K562 (cell line): ENCODE data around the gene TMEM176B. TPM values are rescaled to one million over a fixed set of nuclear protein-coding genes. Genes with fewer than 3 reads are reported as not detected.

Source experiments
- ATAC-seq: fragments of 200-7000 bp; cut with Tn5 transposase; 3 replicates; pipeline ENCODE4 v1.9.1; 2020; ENCODE audit warnings: moderate library complexity
- BruUV-seq: library from RNA; stranded (reverse); fragments of 400-500 nt; replicated peaks from 2 replicates; lab custom pipeline; 2021; lab: Mats Ljungman, UMichigan
- CTCF ChIA-PET: fragments of 300-600 bp; formaldehyde crosslinking; extraction: SDS; loops from one replicate; lab custom pipeline; 2021; ENCODE audit warnings: low intra/inter-chr PET ratio; lab: Yijun Ruan, JAX
- POLR2A ChIA-PET: fragments of 300-600, 350-650 bp; sonication (Branson Sonifier 250); formaldehyde crosslinking; extraction: SDS; loops from one replicate; lab custom pipeline; 2021; ENCODE audit warnings: antibody characterized with exemption, inconsistent platforms; lab: Yijun Ruan, JAX
- DNase-seq, 4 experiments: peaks; one replicate each; pipeline versions ENCODE4 v3.0.0 to v3.0.0-alpha.2; 2011 to 2018; ENCODE audit warnings: low spot score in 3 of 4, mixed read lengths in 3 of 4; ENCODE audit errors: extremely low read depth in 1 of 4
- FAIRE-seq: peaks from 2 replicates; lab custom pipeline; 2011; peaks lifted over from hg19 to GRCh38; lab: Jason Lieb, UNC
- H2AFZ ChIP-seq: 2 replicates; pipeline ENCODE4 v1.6.0; 2011; ENCODE audit warnings: low read depth, low read length, control low read depth, inconsistent platforms
- H3K27ac ChIP-seq: fragments of 200-600 bp; 3 replicates; pipeline ENCODE4 v1.8.0; 2011; ENCODE audit warnings: low read depth, mild to moderate bottlenecking, control low read depth, inconsistent platforms, low read length, moderate library complexity, mixed read lengths; ENCODE audit errors: extremely low read depth
- H3K27me3 ChIP-seq, 2 experiments: fragments of 300-600 bp in 1 of 2; 2 replicates in 1 of 2; 3 replicates in 1 of 2; pipeline versions ENCODE4 v1.6.0 to v1.8.0; 2011; ENCODE audit warnings: inconsistent platforms in 2 of 2, low read length in 2 of 2, mild to moderate bottlenecking in 1 of 2, mixed read lengths in 1 of 2, moderate library complexity in 1 of 2; ENCODE audit not compliant: control insufficient read depth in 2 of 2, insufficient read depth in 2 of 2
- H3K36me3 ChIP-seq: fragments of 300-600 bp; 3 replicates; pipeline ENCODE4 v1.8.0; 2011; ENCODE audit warnings: mild to moderate bottlenecking, low read length, inconsistent platforms; ENCODE audit not compliant: control insufficient read depth, insufficient read depth
- H3K4me1 ChIP-seq, 2 experiments: fragments of 200-600 bp in 1 of 2; replicated peaks in 1 of 2; 2 replicates in 1 of 2; 3 replicates in 1 of 2; pipeline versions ENCODE4 v1.5.1 to v1.8.0; 2011; ENCODE audit warnings: inconsistent platforms in 2 of 2, low read length in 2 of 2, mild to moderate bottlenecking in 1 of 2, mixed read lengths in 1 of 2, moderate library complexity in 1 of 2; ENCODE audit not compliant: control insufficient read depth in 2 of 2, insufficient read depth in 2 of 2
- H3K4me2 ChIP-seq: 2 replicates; pipeline ENCODE4 v1.6.1; 2011; ENCODE audit warnings: low read length, control low read depth, inconsistent platforms, mixed read lengths; ENCODE audit not compliant: insufficient read depth
- H3K4me3 ChIP-seq: fragments of 200-600 bp; sonication (generic), shearing (Covaris generic); 2 replicates; pipeline ENCODE4 v1.5.1; 2016; ENCODE audit warnings: control low read depth, inconsistent platforms
- H3K79me2 ChIP-seq: fragments of 200-600 bp; 3 replicates; pipeline ENCODE4 v1.8.0; 2011; ENCODE audit warnings: low read length, inconsistent platforms; ENCODE audit not compliant: control insufficient read depth, insufficient read depth
- H3K9ac ChIP-seq, 2 experiments: 2 replicates each; pipeline versions ENCODE4 v1.6.0 to v1.6.1; 2011; ENCODE audit warnings: low read depth in 2 of 2, low read length in 2 of 2, control low read depth in 1 of 2, inconsistent platforms in 1 of 2, mild to moderate bottlenecking in 1 of 2, mixed read lengths in 1 of 2; ENCODE audit not compliant: insufficient read depth in 1 of 2
- H3K9me1 ChIP-seq: one replicate; pipeline ENCODE4 v1.6.0; 2011; ENCODE audit warnings: inconsistent platforms, mild to moderate bottlenecking, low read length, moderate library complexity; ENCODE audit not compliant: control insufficient read depth, insufficient read depth
- H3K9me3 ChIP-seq: replicated peaks from 2 replicates; pipeline ENCODE4 v1.5.1; 2011; ENCODE audit warnings: low read depth, low read length, inconsistent platforms; ENCODE audit not compliant: control insufficient read depth, insufficient read depth
- H4K20me1 ChIP-seq: replicated peaks from 2 replicates; pipeline ENCODE4 v1.6.1; 2011; ENCODE audit warnings: low read length, inconsistent platforms, mixed read lengths; ENCODE audit not compliant: control insufficient read depth, insufficient read depth
- POLR2A ChIP-seq: fragments of 450-650 bp; conservative IDR thresholded peaks from 2 replicates; pipeline ENCODE4 v1.6.1; 2016
- RNF2 ChIP-seq: sonication (generic); IDR thresholded peaks from 2 replicates; pipeline ENCODE4 v1.6.1; 2016
- WGBS: fragments of 100-300 bp; shearing (Covaris generic); methylation state at CpG from one replicate; pipeline ENCODE4 v1.1.6; 2016; ENCODE audit warnings: low coverage, mixed read lengths; ENCODE audit not compliant: insufficient coverage; ENCODE audit errors: missing lambda C conversion rate; 5-methylcytosine and 5-hydroxymethylcytosine counted together
- in situ Hi-C: fragments of 300-500 bp; cut with MboI; formaldehyde crosslinking; loops from 4 replicates; pipeline ENCODE4 v1.15.0; 2018; ENCODE audit warnings: inconsistent platforms, mixed read lengths
- intact Hi-C: fragments of 100-400 bp; cut with micrococcal nuclease; formaldehyde crosslinking; loops from 2 replicates; pipeline ENCODE4 v1.14.2; 2022
- polyA plus RNA-seq, 8 experiments: library from polyadenylated mRNA; depleted of rRNA in 4 of 8; stranded (reverse) in 5 of 8; unstranded in 3 of 8; fragments of >200 nt; fragmentation: Nextera tagmentation in 2 of 8; fragmentation: Illumina TruSeq in 1 of 8; extraction: Ambion mirVana in 2 of 8; extraction: Trizol in 1 of 8; gene quantifications; 2 replicates each; pipeline versions ENCODE4 v1.2.1 to v1.2.3, GENCODE V29; 2011 to 2014; ENCODE audit warnings: inconsistent platforms in 1 of 8, missing spikeins in 1 of 8
- total RNA-seq, 7 experiments: library from RNA; depleted of rRNA in 6 of 7; stranded (reverse); fragments of >200 nt in 6 of 7; fragmentation: Illumina TruSeq in 2 of 7; extraction: Trizol in 2 of 7; gene quantifications; 2 replicates each; pipeline versions ENCODE4 v1.2.1 to v1.2.3, GENCODE V29; 2011 to 2021; ENCODE audit warnings: low replicate concordance in 1 of 7
- TF ChIP-seq, protein P1 (sequence below): IDR thresholded peaks from 2 replicates; pipeline ENCODE4 v1.6.1; 2016; ENCODE audit warnings: missing genetic modification characterization, missing compliant biosample characterization

The TMEM176B gene
- total and polyA plus RNA-seq, 9 of the 15 experiments (the other 6 are each of a cell fraction or from before 2014, with no cell fraction given): 0.19 to 0.60 TPM; not detected in 7

DNA sequence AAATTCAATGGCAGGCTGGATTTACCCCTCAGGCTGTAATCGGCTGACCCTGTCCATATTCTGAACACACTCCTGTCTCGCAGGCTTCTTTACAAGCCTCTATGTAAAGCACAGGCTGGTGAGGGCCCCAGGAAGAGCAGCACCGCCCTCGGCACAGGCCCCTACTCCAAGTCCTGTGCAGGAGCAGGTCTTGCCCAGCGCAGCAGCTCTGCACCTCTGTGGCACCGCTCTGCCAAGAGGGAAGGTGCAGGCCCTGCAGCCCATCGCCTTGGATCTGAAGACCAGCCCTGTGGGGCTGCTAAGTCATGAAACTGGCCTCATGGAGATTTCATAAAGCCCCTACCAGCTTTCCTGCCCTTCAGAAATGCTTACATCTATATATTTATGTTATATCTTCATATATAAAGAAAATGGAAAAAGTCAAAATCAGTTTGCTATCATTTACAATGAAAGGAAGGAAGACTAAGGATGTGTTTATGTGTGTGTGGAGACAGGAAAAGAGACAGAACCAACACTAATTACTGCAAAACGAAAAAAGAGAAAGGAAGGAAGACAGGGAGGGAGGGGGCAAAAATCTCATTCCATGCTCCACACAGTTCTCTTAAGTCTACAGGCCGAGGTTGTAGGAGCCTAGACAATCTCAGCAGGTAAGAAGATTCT is 9.6 kb downstream of the TMEM176B start:
- H4K20me1 ChIP-seq: peaks cover 8% of the 10 kb centered on the region; the same call in 1 of the 2 replicates
- H3K27me3 ChIP-seq: peaks cover 52 to 77% of the 10 kb centered on the region in 2 experiments; a peak in 4 of 5 replicates
- H3K4me3 ChIP-seq: no peak overlapping the region
- FAIRE-seq: no peak
- WGBS: under 1% methylated on average over 9 of the region's 9 CpGs
- intact Hi-C loops: no loop called here
- H3K9me3 ChIP-seq: no peaks in the 10 kb centered on the region
- H3K4me1 ChIP-seq: peaks cover 10% of the 10 kb centered on the region in 2 experiments; a peak in 4 of 5 replicates
- H3K27ac ChIP-seq: no peak overlapping the region
- no TSS peak for BruUV-seq
- H2AFZ ChIP-seq: no peak overlapping the region
- ATAC-seq: no peak
- ChIA-PET CTCF (no interaction called here), POLR2A (no interaction called here)
- H3K79me2 ChIP-seq: no peaks in the 10 kb centered on the region
- no peaks in the 10 kb centered on the region for H3K9me1 ChIP-seq
- DNase-seq: no peak
- H3K36me3 ChIP-seq: no peaks in the 10 kb centered on the region
- no peak overlapping the region for H3K9ac ChIP-seq
- H3K4me2 ChIP-seq: no peak overlapping the region
- TF ChIP-seq, protein P1, sequence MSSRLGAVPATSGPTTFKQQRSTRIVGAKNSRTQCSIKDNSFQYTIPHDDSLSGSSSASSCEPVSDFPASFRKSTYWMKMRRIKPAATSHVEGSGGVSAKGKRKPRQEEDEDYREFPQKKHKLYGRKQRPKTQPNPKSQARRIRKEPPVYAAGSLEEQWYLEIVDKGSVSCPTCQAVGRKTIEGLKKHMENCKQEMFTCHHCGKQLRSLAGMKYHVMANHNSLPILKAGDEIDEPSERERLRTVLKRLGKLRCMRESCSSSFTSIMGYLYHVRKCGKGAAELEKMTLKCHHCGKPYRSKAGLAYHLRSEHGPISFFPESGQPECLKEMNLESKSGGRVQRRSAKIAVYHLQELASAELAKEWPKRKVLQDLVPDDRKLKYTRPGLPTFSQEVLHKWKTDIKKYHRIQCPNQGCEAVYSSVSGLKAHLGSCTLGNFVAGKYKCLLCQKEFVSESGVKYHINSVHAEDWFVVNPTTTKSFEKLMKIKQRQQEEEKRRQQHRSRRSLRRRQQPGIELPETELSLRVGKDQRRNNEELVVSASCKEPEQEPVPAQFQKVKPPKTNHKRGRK (tag): peak; percentile 92
- TF ChIP-seq POLR2A: no peak
- TF ChIP-seq RNF2: 0 out of 2 replicates have a peak, but pooled peaks have one; percentile 14
- TF ChIP-seq, all 486 proteins: peak for 2
- in situ Hi-C loops: no loop called here
